Loucy (cell line): Measurements from ENCODE around the gene CHN1.

Experiments used
- CTCF ChIP-seq: fragments of 200-600 bp; sonication (generic); conservative IDR thresholded peaks from 2 replicates; pipeline ENCODE4 v1.5.1; 2014; ENCODE audit warnings: mild to moderate bottlenecking, antibody characterized with exemption, low read length
- EZH2phosphoT487 ChIP-seq: fragments of 200-600 bp; IDR thresholded peaks from 2 replicates; pipeline ENCODE4 v1.6.1; 2018; ENCODE audit warnings: antibody characterized with exemption, mild to moderate bottlenecking, moderate library complexity, borderline replicate concordance

GRCh38 chr2:175009917-175010621 lies 4.9 kb upstream of the CHN1 start:
- peak; percentile 16; the same call in 1 of the 2 replicates for TF ChIP-seq CTCF
- no peak for TF ChIP-seq EZH2phosphoT487
